GM12878 (cell line): Measurements from ENCODE around the gene SMG6.

Source experiments
- EZH2 ChIP-seq: IDR thresholded peaks from 2 replicates; pipeline ENCODE4 v1.6.1; 2012; ENCODE audit warnings: low read depth, mild to moderate bottlenecking, control low read depth, inconsistent platforms, low read length, borderline replicate concordance; ENCODE audit not compliant: control insufficient read depth
- MAX ChIP-seq: IDR thresholded peaks from 2 replicates; pipeline ENCODE4 v1.6.1; 2012; ENCODE audit warnings: low read depth, low read length, improper control_type of control experiment
- NR2F1 ChIP-seq: fragments of 450-650 bp; conservative IDR thresholded peaks from 2 replicates; pipeline ENCODE4 v1.6.1; 2017; ENCODE audit warnings: mild to moderate bottlenecking
- POLR2AphosphoS5 ChIP-seq: IDR thresholded peaks from 2 replicates; pipeline ENCODE4 v1.6.1; 2011; ENCODE audit warnings: mild to moderate bottlenecking, low read length, inconsistent platforms
- SP1 ChIP-seq: IDR thresholded peaks from one replicate; pipeline ENCODE4 v1.6.1; 2011; ENCODE audit warnings: low read depth, low read length
- TCF7 ChIP-seq: IDR thresholded peaks from 2 replicates; pipeline ENCODE4 v1.6.1; 2014; ENCODE audit warnings: antibody characterized with exemption, borderline replicate concordance
- ZNF207 ChIP-seq: fragments of 450-650 bp; IDR thresholded peaks from 2 replicates; pipeline ENCODE4 v1.6.1; 2014; ENCODE audit warnings: antibody characterized with exemption, mild to moderate bottlenecking, borderline replicate concordance
- ZNF274 ChIP-seq: IDR thresholded peaks from one replicate; pipeline ENCODE4 v1.8.0; 2011; ENCODE audit not compliant: insufficient read length, insufficient read depth
- TF ChIP-seq, protein P1 (sequence below), 3 experiments: IDR thresholded peaks in 2 of 3; conservative IDR thresholded peaks in 1 of 3; 2 replicates each; pipeline ENCODE4 v1.5.1; 2011; ENCODE audit warnings: low read depth in 3 of 3, low read length in 3 of 3, mild to moderate bottlenecking in 3 of 3, control low read depth in 2 of 3, moderate library complexity in 2 of 3, inconsistent platforms in 1 of 3, mixed read lengths in 1 of 3; ENCODE audit not compliant: control insufficient read depth in 2 of 3, insufficient read depth in 1 of 3; ENCODE audit errors: extremely low read depth in 1 of 3
- TF ChIP-seq, protein P2 (sequence below): IDR thresholded peaks from 2 replicates; pipeline ENCODE4 v1.6.1; 2011; ENCODE audit warnings: mild to moderate bottlenecking, low read depth, low read length, moderate library complexity; ENCODE audit not compliant: insufficient replicate concordance

DNA sequence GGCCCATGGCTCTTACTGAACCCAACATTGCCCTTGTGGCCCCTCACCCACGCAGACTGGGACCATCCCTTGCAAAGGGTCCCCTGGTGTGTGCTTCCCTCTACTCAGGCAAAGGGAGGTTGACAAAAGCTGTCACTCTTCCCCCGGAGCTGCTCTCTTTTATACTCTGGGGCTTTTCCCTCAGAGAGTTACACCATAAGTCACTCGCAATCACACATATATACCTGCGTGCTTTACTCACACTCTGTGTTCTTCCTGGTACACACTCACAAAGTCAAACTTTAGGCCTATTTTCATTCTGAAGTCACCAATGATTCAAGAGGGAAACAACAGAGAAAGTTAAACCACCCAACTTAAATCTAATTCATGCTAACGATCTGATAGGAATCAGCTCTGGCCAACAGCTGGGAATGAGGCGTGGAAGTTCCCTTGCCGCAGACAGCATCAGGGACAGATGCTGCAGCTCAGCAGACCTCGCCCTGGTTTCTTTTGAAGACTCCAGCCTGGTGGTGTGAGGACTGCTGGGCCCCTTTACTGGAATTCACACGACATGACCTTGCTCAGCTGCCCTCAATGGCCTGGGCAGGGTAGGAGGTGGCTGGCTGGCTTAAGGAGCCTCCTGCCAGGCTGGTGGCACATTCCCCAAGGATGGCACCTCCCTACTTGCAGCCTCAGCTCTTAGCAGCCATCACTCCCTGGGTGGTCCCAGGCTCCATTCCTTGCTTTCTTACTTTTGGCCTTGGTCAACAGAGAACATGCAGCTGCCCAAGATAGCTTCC, 221.4 kb downstream of the SMG6 start:
- TF ChIP-seq MAX (no peak), SP1 (no peak), POLR2AphosphoS5 (no peak), EZH2 (no peak), ZNF207 (no peak), NR2F1 (no peak), TCF7 (no peak), ZNF274 (no peak)
- TF ChIP-seq, protein P1, sequence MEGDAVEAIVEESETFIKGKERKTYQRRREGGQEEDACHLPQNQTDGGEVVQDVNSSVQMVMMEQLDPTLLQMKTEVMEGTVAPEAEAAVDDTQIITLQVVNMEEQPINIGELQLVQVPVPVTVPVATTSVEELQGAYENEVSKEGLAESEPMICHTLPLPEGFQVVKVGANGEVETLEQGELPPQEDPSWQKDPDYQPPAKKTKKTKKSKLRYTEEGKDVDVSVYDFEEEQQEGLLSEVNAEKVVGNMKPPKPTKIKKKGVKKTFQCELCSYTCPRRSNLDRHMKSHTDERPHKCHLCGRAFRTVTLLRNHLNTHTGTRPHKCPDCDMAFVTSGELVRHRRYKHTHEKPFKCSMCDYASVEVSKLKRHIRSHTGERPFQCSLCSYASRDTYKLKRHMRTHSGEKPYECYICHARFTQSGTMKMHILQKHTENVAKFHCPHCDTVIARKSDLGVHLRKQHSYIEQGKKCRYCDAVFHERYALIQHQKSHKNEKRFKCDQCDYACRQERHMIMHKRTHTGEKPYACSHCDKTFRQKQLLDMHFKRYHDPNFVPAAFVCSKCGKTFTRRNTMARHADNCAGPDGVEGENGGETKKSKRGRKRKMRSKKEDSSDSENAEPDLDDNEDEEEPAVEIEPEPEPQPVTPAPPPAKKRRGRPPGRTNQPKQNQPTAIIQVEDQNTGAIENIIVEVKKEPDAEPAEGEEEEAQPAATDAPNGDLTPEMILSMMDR (IDR thresholded peaks at IDR 0.05 in 2 of 3, conservative IDR thresholded peaks at IDR 0.05 in 1 of 3; ENCODE audit: control insufficient read depth in 2 of 3, extremely low read depth in 1 of 3, insufficient read depth in 1 of 3, low read depth in 3 of 3, low read length in 3 of 3), result no peak
- TF ChIP-seq, protein P2, sequence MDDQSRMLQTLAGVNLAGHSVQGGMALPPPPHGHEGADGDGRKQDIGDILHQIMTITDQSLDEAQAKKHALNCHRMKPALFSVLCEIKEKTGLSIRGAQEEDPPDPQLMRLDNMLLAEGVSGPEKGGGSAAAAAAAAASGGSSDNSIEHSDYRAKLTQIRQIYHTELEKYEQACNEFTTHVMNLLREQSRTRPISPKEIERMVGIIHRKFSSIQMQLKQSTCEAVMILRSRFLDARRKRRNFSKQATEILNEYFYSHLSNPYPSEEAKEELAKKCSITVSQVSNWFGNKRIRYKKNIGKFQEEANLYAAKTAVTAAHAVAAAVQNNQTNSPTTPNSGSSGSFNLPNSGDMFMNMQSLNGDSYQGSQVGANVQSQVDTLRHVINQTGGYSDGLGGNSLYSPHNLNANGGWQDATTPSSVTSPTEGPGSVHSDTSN, result no peak
